Cerebellar cortex (tissue), 1 donor: ENCODE data around the gene RAB3IP.
A peak's percentile ranks its signal among the peaks of the same experiment; 100 is the strongest.
"Not testable (repeated sequence)": the region's sequence is repeated elsewhere in the genome, so short reads cannot be mapped to it uniquely, and the experiment has no call there.

Experiments used
- DNase-seq: peaks from one replicate; pipeline ENCODE4 v3.0.0-alpha.2; 2015; ENCODE audit warnings: low spot score

The RAB3IP gene

DNA sequence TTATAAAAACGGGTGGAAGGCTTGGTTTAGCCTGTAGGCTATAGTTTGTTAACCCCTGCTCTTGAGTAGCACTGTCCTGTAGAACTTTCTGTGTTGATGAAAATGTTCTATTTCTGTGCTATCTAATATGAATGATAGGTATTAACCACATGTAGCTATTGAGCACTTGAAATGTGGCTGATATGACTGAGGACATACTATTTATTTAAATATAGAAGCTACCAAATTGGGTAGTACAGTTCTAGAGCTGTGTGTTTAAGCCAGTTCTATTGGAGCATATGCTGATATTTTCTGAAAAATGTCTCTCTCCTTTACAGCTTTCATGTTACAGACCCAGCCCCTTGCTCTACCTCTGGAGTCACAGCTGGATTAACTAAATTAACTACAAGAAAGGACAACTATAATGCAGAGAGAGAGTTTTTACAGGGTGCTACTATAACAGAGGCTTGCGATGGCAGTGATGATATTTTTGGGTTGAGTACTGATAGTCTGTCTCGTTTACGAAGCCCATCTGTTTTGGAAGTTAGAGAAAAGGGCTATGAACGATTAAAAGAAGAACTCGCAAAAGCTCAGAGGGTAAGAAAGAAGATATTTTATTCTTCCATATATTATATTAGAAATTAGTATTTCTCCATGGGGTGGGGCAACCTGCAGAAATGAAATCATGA lies 17.6 kb downstream of the RAB3IP start:
- DNase-seq = no peak

DNA sequence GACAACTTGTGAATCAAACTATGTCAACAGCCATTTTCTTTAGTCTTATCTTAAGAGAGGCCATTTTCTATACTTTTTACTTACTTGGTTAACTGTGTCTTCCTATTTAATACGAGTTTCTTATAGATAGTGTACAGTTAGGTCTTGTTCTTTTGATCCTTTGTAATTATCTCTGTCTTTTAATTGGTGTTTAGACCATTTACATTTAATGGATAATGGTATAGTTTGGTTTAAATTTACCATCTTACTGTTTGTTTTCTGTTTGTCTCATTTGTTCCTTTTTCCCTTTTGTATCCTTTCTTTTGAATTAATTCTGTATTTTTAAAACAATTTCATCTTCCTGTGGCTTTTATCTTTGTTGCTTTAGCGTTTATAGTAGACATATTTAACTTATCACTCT lies 19.4 kb downstream of the RAB3IP start:
- DNase-seq = no peak

DNA sequence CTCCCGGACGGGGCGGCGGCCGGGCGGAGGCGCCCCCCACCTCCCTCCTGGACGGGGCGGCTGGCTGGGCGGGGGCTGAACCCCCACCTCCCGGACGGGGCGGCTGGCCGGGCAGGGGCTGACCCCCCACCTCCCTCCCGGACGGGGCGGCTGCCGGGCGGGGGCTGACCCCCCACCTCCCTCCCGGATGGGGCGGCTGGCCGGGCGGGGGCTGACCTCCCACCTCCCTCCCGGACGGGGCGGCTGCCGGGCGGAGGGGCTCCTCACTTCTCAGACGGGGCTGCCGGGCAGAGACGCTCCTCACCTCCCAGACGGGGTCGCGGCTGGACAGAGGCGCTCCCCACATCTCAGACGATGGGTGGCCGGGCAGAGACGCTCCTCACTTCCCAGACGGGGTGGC lies 20.9 kb downstream of the RAB3IP start:
- DNase-seq = not testable (repeated sequence)

DNA sequence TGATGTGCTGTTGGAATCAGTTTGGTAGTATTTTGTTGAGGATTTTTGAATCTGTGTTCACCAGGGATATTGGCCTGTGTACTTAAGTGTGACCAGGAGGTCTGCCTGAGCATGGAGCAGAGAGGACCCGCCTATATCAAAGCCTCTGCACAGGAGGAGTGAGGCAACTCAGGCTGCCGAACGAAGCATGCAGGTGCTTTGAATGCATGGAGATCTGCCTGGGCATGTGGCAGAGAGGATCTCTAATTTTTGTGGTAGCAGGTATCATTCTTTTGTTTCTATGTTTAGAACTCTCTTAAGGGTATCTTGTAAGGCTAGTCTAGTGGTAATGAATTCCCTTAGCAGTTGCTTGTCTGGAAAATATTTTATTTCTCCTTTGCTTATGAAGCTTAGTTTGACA lies 26.9 kb downstream of the RAB3IP start:
- DNase-seq = no peak

DNA sequence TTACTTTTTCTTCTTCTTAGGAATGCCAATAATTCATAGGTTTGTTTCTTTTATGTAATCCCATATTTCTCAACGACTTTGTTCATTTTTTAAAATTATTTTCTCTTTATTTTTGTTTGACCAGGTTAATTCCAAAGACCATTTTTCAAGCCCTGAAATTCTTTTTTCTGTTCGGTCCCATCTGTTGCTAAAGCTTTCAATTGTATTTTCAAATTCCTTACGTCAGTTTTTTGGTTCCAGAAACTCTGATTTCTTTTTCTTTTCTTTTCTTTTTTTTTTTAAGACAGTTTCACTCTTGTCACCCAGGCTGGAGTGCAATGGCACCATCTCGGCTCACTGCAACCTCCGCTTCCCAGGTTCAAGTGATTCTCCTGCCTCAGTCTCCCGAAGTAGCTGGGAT lies 27.6 kb downstream of the RAB3IP start:
- no peak for DNase-seq

DNA sequence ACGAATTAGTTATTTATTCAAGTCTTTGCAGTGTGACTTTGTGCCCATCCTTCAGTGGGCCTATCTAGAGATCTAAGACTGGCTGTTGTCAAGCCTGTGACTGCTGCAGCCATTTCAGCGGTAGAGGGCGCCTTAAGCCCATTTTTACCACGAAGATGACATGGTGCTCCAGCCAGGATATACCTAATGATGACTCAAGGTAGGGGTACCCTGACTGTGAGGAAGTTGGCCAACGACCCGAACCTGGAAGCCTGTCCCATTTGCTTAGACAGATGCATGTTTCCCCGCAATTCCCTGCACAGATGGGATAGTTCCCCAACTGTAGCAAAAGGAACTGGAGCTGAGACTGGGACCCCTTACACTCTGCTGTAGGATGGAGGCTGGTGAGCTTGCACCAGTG lies 41.3 kb downstream of the RAB3IP start:
- peak; percentile 37 for DNase-seq

DNA sequence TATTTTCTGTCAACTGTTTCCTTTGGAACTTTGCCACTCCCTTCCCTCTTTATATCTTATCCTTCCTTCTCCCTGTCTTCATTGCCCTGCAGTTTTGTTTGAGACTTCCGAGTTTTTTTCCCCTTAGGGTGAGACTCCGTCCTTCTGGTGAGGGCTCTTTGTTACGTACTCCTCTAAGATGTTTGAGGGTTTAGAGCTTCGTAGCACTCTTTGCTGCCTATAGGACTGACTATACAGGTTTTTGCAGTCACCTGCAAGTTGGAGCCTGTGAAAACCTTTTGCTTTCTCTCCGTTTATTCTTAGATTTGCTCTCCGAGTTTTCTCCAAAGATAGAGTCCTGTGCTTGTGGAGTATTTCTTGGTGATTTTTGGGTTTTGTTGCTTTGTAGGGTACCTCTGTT lies 44.7 kb downstream of the RAB3IP start:
- DNase-seq = no peak

DNA sequence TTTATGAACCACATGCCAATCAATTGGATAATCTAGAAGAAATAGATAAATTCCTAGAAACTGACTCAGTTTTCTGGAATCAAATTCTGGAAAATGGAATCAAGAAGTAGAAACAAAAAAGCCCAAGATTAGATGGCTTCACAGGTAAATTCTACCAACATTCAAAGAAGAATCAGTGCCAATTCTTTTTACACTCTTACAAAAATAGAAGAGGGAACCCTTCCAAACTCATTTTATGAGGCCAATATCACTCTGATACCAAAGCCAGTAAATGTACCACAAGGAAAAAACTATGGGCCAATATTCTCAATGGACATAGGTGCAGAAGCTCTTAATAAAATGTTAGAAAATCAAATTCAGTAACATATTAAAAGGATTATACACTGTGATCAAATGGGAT lies 50.7 kb downstream of the RAB3IP start:
- peak; percentile 61 for DNase-seq

DNA sequence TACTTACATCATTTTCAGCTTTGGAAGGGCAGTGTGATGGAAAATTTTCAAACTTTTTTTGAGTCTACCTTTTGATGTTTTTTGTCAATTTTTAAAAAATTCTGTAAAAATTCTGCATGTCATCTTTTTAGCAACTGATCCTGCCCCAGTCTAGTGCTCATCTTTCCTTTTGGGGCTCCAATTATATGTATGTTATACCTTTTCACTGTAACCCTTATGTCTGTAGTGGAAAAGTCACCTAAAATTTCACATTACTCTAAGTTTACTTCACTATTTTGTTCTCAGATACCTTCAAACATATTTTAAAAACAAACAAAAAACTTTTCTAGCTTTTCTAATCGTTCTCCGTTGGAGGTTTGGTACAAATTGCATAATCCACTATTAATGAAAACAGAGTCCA lies 53.9 kb downstream of the RAB3IP start:
- no peak for DNase-seq

DNA sequence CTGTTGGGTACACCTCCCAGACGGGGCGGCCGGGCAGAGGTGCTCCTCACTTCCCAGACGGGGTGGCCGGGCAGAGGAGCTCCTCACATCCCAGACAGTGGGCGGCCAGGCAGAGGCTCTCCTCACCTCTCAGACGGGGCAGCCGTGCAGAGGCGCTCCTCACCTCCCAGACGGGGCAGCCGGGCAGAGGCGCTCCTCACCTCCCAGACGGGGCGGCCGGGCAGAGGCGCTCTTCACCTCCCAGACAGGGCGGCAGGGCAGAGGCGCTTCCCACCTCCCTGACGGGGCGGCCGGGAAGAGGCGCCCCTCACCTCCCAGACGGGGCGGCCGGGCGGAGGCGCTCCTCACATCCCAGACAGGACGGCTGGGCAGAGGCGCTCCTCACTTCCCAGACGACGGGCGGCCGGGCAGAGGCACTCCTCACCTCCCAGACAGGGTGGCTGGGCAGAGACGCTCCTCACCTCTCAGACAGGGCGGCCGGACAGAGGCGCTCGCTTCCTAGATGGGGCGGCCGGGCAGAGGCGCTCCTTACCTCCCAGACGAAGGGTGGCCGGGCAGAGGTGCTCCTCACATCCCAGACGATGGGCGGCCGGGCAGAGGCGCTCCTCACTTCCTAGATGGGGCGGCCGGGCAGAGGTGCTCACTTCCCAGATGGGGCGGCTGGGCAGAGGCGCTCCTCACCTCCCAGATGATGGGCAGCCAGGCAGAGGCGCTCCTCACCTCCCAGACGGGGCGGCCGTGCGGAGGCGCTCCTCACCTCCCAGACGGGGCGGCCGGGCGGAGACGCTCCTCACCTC lies 68.6 kb downstream of the RAB3IP start:
- DNase-seq = not testable (repeated sequence)

DNA sequence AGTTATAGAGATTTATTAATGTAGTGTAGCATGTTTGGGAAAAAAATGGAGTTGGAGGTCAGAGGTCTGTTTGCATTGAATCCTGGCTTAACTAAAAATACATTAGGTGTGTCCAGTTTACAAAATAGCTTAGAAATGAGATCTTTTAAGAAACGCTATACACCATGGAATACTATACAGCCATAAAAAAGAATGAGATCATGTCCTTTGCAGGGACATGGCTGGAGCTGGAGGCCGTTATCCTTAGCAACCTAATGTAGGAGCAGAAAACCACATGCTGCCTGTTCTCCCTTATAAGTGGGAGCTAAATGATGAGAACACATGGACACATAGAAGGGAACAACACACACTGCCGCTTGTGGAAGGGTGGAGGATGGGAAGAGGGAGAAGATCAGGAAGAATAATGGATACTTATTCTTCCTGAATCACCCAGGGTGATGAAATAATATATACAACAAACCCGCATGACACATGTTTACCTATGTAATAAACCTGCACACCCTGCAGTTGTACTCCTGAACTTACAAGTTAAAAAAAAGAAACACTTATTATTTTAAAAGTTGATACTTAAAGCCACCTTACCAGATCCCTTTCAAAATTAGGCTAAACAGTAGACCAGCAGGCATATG lies 72.3 kb downstream of the RAB3IP start:
- no peak for DNase-seq

DNA sequence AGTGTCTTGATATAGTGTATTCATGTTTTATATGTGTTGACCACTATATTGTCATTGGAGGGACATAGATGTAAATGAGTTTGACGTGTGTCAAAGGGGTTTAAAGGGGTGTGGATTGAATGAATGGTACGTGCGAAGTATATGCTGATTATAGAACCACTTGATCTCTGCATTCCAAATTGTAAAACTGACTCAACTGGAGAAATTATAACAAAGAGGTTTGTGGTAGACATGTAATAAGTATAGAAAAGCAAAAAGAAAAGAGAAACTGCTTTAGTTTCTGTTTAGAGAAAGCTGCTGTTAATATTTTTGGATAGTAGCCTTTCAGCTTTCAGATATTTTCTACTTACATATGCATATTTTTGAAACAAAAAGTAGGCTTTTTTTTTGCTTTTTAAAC lies 77.4 kb downstream of the RAB3IP start:
- no peak for DNase-seq

DNA sequence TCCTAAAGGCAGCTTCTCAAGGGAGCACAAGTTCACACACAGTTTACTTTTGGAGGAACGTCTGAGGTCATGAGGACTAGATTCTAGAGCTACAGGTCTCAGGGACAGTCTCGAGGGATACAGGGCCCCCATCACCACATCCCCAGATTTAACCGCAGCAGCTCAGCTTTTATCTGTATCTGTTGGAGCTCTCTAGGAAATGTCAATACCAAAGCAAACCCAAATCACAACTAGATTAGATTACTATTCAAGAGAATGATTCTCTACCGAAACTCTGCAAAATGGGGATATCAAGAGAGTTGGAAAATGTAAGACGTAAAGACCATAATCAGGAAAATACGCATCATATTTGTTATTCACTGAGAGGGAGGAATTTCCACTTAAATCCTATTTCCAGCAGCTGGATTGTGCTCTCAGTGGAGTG lies 82.4 kb downstream of the RAB3IP start:
- DNase-seq = no peak

DNA sequence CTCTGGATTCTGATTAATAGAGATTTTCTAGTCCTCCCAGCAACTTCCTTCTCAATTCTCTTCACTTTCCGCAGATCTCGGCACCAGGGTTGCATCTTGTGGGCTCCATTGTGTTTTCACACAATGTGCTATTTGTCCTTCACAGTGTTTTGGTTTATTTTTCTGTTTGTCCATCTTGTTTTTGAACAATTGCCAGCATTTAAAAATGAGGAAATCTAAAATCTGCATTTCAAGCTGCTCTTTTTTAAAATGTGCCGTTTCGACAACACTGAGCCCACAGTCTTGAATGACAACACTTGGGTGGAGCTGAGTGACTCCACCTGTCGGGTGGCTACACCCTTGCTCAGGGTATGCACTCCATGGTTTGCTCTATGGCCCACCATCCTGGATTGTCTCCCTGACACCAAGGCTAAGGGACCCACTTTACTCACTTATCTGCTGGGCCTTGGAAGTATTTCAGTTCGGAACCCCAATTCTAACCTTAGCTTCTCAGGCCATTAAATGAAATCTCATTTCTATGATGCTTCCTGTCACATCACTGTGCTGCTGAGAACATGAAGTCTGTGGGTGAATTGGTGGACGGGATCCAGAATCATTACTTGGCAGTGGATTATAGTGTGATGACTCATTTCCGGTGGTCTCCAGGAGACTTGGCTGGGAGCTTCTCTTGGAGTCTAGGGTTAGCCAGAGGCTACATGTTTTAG lies 82.9 kb downstream of the RAB3IP start:
- no peak for DNase-seq

DNA sequence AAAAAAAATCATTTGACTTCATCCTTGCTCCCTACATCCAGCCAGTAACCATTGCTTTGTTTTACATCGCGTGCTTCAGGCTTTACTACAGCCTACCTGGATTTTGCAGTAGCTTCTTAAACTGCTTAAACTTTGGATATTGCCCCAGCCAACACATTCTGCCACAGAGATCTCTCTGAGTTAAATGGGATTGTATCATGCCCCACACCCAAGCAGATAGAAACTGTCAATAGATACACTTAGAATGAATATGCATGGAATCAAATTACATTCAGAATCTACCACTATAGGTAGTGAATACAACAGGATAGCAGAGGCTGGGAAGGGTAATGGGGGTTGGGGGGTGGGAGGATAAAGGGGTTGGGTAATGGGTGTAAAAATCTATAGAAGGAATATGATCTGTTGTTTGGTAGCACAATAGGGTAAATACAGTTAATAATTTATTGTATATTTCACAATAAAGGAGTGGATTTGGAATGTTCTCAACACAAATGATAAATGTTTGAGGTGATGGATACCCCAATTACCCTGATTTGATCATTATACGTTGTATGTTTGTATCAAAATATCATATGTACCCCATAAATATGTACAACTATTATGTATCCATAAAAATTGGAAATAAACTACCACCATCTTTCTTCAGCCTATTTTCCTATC lies 83.7 kb downstream of the RAB3IP start:
- no peak for DNase-seq

DNA sequence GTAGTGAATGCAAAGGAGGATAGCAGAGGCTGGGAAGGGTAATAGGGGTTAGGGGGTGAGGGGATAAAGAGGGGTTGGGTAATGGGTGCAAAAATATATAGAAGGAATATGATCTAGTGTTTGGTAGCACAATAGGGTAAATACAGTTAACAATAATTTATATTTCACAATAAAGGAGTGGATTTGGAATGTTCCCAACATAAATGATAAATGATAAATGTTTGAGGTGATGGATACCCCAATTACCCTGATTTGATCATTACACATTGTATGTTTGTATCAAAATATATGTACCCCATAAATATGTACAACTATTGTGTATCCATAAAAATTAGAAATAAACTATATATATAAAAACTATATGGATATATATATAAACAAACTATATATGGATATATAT lies 85.4 kb downstream of the RAB3IP start:
- DNase-seq = no peak

DNA sequence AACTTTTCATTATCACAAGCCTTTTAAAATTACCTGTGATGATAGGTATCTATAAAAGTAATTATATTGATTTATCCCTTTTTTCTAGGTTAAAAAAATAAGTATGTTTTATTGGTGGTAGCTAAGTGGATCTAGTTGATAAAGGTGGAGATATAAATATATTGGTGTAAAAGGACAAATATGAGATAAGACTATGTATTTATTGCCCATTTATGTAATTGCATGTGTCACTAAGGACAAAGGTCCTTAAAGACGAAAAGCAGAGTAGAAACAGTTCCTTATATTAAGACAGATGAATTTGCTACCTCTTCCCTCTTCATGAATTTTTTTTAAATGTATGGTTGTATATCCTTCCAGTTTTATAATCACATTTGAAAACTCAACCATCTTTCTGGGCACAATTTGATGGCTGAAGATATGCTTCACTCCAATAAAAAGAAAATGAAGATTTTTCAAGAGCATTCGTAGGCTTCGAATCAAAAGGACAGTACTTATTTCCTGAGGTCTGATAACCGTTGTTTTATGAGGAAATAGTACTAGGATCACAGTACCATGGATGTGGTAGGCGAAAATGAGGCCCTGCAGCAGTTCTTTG lies 86.4 kb downstream of the RAB3IP start, which contains the start of gene MYRFL:
Gene MYRFL (plus strand): TSS at position 262 of the 595 bp plus-strand sequence. CDS start 291 bp downstream, at position 553.
- DNase-seq = no peak

DNA sequence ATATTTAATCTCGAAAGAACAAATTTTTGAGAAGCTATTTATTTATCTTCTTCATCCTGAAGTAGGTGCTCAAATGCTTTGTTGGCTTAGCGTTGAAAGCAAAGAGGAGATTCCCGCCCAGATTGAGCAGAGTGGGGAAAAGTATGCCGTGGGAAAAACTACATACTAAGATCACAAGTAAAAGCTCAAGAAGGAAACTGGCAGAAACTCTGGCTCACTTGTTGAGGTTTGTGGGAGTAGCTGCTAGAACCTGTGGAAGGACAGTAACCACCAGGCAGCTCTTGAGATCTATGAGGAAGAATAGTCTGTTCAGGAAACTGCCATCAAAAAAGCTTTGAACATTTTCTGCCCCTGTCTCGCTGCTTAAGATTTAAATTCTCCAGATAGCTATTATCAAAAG lies 90.2 kb downstream of the RAB3IP start:
- DNase-seq = no peak

DNA sequence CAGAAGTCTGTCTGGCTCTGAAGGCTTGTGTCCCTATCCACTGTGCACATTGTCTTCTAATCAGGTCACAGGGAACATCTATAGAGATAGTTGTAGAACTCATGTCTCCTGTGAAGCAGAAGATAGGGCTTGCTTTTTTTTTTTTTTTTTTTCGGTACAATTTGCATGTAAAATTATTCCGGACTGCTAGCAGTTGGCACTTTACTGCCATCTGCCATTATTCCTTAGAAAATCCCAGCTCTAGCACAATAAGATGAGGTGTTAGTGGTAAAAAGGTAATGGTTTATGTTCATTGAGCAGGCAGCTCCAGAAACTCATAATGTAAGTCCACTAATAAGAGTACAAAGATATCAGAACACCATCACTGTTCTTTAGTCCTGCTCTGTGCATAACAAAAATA lies 95.0 kb downstream of the RAB3IP start:
- DNase-seq = peak; percentile 45

DNA sequence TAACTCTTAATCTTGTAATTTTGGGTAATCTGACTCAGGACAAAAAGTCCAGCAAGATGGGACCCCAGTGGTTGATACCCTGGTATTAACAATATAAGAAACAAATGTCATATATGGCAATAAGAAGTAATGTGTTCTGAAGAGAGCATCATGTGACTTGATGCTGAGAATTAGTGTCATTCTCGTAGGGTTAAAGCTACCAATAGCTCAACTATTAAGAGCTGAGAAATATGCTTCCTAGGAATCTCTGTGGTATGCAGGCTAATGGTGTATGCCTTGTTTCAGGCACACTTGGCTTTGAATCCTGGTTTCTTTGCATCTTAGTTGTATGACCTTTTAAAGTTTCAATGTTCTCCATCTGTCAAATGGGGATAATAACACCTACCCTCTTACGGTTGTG lies 95.5 kb downstream of the RAB3IP start:
- no peak for DNase-seq

DNA sequence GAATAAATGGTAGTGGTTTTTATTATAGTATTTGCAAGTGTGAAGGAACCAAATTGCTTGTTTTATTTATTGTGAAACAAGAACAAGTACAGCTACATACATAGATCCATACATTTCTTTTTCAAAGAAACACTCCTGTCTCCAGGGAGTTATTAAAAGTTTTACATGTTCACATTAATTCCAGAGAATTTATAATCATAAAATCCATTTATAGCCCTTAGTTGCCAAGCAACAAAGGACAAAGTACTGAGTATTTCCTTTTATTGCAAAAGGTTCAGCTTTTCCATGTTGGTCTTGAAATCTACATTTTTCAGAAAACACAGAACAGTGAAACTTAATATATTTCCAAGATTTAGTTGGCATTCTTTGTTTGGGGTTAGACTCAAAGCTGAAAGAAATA lies 95.9 kb downstream of the RAB3IP start:
- no peak for DNase-seq

DNA sequence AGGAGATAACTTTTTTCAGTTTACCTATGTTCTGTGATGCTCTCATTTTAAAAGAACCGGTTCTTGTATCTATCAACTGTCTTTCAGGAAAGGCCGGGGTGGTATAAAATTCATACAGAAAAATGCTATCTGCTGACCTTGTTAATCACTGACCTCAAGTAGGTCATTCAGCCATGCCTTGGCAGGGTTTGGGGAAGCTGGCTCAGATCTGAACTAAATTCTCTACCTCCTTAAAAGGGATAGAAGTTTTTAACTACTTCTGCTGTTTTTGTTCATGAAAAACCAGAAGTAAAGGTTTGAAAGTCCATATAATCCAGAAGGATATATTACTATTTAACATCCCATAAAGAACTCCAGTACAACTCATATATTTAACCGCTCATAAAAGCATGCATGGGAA lies 96.4 kb downstream of the RAB3IP start:
- no peak for DNase-seq
